ENCODE results near the gene TMEM63C. TPM values are rescaled to one million over a fixed set of nuclear protein-coding genes. Genes with fewer than 3 reads are reported as not detected.

The TMEM63C gene
- total RNA-seq, 1 donor from 2014 or later: 4.6 TPM

DNA sequence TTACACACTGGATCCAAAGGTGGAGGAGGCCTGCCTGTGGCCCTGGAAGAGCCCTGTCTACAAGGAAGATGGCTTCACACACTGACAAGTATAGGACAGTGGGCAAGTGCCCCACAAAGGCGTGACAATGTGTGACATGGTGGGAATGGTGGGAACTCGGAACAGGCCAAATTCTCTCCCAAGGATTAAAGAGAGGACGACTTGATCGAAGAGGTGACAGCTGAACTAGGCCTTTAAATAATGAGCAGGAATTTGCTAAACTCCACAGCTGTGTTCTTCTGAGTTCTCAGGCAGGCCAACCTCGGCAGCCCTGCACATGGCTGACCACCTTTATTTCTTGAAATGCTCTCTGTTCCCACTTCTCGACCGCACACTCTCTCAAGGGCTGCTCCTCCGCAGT, 115.3 kb downstream of the TMEM63C start:
- no peaks in the 10 kb centered on the region for H3K9me3 Mint-ChIP-seq
- H3K4me3 Mint-ChIP-seq: no peak overlapping the region
- TF ChIP-seq, protein P1, sequence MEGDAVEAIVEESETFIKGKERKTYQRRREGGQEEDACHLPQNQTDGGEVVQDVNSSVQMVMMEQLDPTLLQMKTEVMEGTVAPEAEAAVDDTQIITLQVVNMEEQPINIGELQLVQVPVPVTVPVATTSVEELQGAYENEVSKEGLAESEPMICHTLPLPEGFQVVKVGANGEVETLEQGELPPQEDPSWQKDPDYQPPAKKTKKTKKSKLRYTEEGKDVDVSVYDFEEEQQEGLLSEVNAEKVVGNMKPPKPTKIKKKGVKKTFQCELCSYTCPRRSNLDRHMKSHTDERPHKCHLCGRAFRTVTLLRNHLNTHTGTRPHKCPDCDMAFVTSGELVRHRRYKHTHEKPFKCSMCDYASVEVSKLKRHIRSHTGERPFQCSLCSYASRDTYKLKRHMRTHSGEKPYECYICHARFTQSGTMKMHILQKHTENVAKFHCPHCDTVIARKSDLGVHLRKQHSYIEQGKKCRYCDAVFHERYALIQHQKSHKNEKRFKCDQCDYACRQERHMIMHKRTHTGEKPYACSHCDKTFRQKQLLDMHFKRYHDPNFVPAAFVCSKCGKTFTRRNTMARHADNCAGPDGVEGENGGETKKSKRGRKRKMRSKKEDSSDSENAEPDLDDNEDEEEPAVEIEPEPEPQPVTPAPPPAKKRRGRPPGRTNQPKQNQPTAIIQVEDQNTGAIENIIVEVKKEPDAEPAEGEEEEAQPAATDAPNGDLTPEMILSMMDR (conservative IDR thresholded peaks at IDR 0.05): no peak
- DNase-seq (ENCODE audit: extremely low spot score, unreplicated experiment): no peak
- H3K27me3 Mint-ChIP-seq: no peaks in the 10 kb centered on the region
- H3K4me1 Mint-ChIP-seq (ENCODE audit: unreplicated experiment): no peaks in the 10 kb centered on the region
- H3K27ac Mint-ChIP-seq: no peak overlapping the region
- peaks cover 14% of the 10 kb centered on the region for H3K36me3 Mint-ChIP-seq

DNA sequence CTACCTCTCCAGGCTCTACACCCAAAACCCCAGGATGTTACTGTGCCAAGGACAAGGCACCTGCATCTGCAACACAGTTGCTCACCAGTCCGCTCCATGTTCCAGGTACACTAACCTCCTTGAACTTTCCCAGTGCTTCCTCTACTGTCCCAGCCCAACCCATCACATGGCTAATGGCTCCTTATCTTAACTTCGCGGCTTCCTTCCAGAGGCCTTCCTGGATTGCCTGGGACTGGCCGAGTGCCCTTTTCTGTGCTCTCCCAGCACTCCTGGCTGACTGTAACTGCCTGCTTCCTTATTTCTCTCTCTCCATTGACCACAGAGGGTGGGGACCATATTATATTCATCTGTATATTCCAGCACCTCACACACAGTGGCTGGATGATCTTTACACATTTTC, 118.2 kb downstream of the TMEM63C start:
- no peak for DNase-seq (ENCODE audit: extremely low spot score, unreplicated experiment)
- Mint-ChIP-seq H3K27ac (no peak overlapping the region), H3K27me3 (no peaks in the 10 kb centered on the region), H3K4me3 (no peak overlapping the region), H3K9me3 (no peaks in the 10 kb centered on the region), H3K36me3 (peaks cover 6% of the 10 kb centered on the region), H3K4me1 (ENCODE audit: unreplicated experiment) (peaks cover 5% of the 10 kb centered on the region)
- TF ChIP-seq, protein P1 (conservative IDR thresholded peaks at IDR 0.05): no peak

DNA sequence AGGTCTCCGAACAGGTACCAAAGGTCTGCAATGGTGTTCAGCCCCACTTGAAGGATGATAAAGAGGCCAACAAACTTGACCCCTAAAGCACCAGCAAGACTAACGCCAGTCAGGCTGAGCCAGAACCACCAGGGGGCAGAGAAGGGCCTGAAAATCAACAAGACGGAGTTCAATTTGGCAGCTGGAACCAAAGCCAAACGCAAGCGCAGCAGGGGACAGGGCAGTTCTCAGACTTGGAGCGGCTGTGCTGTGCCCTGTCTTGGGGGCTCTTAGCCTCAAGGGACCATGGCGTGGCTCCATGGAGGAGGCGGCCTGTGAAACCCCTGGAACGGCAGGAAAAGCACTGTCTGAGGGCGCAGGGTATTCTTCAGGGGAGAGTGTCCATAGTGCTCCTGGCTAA, 119.5 kb downstream of the TMEM63C start:
- Mint-ChIP-seq H3K36me3 (peaks cover 5% of the 10 kb centered on the region), H3K27ac (no peak overlapping the region)
- TF ChIP-seq, protein P1 (conservative IDR thresholded peaks at IDR 0.05): peak; percentile 86

DNA sequence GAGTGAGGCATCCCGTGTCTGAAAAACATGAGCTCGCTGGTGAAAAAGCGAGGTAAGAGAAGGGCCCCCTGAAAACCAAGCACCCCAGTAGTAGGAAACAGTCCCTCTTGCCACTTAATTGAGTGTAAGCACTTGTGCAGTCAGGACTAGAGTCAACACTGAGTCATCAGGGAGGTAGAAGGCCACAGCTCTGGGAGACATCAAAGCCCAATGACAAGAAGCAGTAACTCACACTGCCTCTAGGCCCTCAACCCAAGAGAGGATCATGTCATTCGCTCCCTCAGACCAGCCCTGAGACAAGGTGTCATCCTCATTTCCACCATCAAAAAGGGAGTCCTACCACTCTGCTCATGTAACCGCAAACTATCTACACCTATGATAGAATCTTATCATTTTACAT, 121.3 kb downstream of the TMEM63C start:
- Mint-ChIP-seq H3K27me3 (no peaks in the 10 kb centered on the region), H3K4me3 (no peak overlapping the region)

More for the DNA sequence above, 119.5 kb downstream of the TMEM63C start:
- no peaks in the 10 kb centered on the region for H3K27me3 Mint-ChIP-seq
- H3K4me1 Mint-ChIP-seq (ENCODE audit: unreplicated experiment): peaks cover 6% of the 10 kb centered on the region
- H3K9me3 Mint-ChIP-seq: no peaks in the 10 kb centered on the region
- H3K4me3 Mint-ChIP-seq: no peak overlapping the region
- no peak for DNase-seq (ENCODE audit: extremely low spot score, unreplicated experiment)

DNA sequence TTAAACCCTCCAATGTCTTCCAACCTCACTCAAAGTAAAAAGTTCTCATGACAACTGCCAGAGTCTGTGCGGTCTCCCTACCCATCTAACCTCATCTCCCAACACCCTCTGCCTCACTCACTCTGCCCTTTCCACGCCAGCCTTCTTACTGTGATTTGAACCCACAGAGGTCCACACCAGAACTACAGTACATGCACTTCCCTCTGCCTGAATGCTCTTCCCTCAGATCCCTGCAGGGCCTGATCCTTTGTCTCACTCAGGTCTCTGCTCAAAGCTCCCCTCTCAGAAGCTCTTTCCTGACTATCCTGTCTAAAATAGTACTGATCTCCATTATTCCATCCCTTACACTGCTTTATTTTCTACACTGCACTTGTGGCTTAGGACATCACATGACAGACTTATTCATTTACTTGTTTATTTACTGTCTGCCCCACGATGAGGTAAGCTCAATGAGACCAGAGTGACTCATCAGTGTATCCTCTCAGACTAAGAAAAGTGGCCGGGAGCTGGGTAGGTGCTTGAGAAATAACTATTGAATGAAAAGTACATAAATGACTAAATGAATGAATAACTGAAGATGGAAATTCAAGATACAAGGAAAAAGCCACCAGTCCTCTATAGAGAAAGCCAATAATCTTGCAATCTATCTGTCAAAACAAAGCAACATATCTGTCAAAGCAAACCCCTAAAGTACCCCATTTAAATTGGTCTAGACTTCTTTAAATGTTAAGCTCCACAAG, 122.0 kb downstream of the TMEM63C start:
- no peaks in the 10 kb centered on the region for H3K27me3 Mint-ChIP-seq
- H3K4me3 Mint-ChIP-seq: no peak overlapping the region
- peaks cover 12% of the 10 kb centered on the region for H3K36me3 Mint-ChIP-seq
- H3K9me3 Mint-ChIP-seq: no peaks in the 10 kb centered on the region
- H3K4me1 Mint-ChIP-seq (ENCODE audit: unreplicated experiment): peaks cover 21% of the 10 kb centered on the region
- H3K27ac Mint-ChIP-seq: peak overlapping the region; percentile 37
- DNase-seq (ENCODE audit: extremely low spot score, unreplicated experiment): no peak
- TF ChIP-seq, protein P1 (conservative IDR thresholded peaks at IDR 0.05): no peak

More for the DNA sequence above, 121.3 kb downstream of the TMEM63C start:
- H3K36me3 Mint-ChIP-seq: peaks cover 12% of the 10 kb centered on the region
- TF ChIP-seq, protein P1 (conservative IDR thresholded peaks at IDR 0.05): no peak
- no peak overlapping the region for H3K27ac Mint-ChIP-seq
- no peak for DNase-seq (ENCODE audit: extremely low spot score, unreplicated experiment)
- H3K4me1 Mint-ChIP-seq (ENCODE audit: unreplicated experiment): peaks cover 21% of the 10 kb centered on the region
- no peaks in the 10 kb centered on the region for H3K9me3 Mint-ChIP-seq

Data from type B pancreatic cell (in vitro differentiated cells).